HG03039 (cell line): Measurements from ENCODE around the gene MAL.

Experiments
- ATAC-seq: cut with Tn5 transposase; IDR thresholded peaks from one replicate; pipeline ENCODE4 v1.9.1; 2021; ENCODE audit warnings: mild to moderate bottlenecking, moderate library complexity; ENCODE audit not compliant: unreplicated experiment

Gene MAL

GRCh38 chr2:95025406-95026319 lies at the start of gene MAL:
MAL (plus strand) TSS chr2:95025708; CDS start chr2:95025793, 85 bp downstream.
- ATAC-seq: no peak

DNA sequence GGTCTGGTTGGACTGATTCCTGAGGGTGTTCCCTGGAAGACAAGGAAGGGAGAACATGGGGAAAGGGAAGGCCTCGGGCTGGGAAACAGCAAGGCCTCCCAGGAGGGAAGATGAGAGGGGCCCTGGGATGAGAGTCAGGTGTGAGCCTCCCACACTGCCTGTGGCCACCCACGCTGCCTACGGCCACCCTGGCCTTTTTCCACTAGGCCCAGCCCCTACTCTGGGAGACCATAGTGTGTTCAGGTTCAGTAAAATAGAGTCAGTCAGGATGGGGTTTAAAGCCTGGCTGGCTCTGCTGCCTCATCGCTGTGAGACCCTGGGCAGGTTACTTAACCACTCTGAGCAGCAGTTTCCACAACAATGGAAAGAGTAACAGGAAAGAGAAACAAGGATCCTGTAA lies 47.7 kb upstream of the MAL start:
- no peak for ATAC-seq

- no peak for ATAC-seq
These were observed 46.6 kb upstream of the MAL start for GRCh38 chr2:94978917-94979316.

DNA sequence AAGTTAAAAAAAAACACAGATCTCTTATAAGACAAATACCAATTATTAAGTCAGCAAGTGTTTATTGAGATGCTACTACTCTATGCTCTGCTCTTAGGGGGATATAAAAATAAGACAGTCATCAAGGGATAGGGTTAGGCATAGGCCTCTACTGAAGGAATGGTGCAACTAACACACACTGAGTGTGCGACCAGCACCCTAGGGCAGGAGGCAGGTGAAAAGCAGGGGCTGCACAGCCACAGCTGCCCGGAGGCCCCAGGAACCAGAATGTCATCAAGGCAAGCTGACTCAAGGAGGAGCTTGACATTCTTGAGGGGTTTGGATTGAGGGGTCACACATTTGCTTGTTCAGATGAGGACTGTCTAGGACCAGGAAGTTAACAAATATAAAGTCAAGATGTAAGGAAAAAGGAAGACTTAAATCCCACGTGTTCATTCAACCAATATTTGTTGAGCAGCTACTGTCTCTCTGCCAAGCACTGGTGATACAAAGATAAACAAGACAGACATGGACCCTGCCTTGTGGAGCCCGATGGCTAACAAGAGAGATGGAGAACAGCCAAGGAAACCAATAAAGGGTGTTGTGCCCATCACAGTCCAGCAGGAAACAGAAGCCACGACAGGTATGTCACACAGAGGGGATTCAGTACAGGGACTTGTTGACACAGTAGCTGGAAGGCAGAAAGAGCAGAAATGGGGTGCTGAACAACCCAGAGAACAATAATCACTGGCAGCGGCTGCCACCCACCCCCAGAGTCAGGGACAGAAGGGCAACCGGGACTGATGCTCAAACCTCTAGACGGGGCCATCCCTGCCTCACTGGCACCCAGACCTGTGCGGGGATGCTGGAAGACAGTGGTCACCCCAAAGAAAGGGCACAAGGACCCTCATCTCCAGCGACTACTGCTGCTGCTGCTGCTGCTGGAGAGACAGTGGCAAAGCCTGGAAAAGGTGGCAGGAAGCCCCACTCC lies 45.8 kb upstream of the MAL start:
- ATAC-seq: no peak

GRCh38 chr2:94980406-94980805 lies 45.1 kb upstream of the MAL start:
- ATAC-seq: no peak

DNA sequence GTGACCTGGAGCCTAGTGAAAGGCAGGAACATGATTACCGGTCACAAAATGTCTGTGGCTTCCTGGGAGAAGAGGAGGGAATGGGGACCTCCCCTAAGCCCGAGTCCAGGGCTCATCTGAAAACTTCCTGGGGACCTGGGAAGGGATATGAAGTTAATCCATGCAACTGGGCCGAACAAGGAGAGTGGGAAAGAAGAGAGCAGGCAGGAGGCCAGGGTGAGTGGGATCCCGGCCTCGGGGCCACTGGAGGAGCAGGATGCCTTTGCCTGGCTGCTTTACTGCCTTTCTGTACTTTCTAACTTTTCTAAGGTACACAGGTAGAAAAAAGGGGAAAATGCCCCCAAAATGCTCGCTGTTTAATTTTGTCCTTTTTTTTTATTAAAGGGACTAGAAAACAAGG lies 43.4 kb upstream of the MAL start:
- ATAC-seq: no peak

GRCh38 chr2:94982675-94983074 lies 42.8 kb upstream of the MAL start:
- no peak for ATAC-seq

DNA sequence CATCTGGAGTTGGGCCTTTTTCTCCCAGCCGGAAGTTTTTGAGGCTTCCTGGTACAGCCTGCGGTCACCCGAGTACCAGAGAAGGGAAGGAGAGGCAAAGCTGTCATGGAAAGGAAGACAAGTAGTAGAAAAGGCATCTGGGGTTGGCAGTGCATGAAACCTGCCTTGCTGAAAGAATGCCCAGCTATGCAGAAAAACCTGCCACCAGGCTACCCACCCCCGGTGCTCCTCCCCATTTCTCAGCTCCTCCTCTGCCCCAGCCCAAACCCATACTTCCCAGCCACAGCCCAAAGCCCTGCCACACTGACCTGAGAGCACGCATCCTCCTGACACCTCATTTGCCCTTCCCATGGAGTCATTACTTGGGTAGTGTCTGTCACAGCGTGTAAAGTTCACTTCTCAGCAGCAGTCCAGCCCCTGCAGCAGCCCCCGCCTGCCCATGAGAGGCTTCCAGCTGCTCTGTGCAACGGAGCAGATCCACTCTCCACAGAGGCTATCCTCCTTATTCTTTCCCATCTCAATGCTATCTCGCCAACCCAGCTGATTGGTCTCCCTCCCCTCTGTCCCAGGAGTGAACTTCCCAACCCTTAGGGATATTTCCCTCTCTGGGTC lies 40.4 kb upstream of the MAL start:
- ATAC-seq: no peak

DNA sequence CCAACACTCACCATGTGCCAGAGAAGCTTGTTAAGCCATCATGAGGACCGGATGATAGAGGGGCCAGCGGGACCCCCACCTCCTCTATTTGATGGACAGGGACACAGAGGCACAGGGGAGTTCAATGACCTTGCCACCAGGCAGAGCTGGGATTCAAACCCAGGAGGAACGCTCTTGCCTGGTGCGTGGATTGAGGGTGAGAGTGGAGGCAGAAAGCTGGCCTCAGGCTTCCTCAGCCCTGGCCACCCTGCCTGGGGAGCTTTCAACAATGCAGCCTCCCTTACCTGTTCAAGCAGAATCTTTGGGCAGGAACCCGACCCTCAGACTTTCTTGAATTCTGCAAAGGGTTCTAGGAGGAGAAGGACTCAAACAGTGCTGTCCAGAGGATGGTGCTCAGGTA lies 39.9 kb upstream of the MAL start:
- no peak for ATAC-seq

DNA sequence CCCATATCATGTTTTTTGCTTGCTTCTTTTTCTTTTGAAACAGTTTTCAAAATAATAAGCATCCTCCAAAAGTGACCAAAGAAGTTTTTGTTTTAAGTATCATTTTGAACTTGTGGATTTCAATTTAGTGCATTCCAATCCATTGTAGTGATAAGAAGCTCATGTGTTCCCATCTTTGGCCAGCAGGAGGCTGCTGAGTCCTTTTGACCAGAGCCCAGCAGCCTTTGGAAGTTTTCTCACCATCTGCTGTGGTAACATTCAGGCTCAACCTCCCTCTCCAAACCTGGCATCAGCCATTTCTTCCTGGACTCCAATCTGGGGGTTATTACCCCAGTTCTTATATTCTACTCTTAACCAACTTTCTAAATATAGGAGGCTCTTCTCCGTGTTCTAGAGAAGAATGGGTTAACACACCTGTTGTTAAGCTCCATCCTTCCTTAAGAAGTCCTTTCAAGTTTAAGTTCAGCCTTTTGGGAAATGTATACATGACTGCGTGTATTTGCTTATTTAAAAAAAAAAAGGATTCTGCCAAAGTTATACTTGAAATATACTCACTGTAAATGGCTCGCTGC lies 39.0 kb upstream of the MAL start:
- no peak for ATAC-seq

DNA sequence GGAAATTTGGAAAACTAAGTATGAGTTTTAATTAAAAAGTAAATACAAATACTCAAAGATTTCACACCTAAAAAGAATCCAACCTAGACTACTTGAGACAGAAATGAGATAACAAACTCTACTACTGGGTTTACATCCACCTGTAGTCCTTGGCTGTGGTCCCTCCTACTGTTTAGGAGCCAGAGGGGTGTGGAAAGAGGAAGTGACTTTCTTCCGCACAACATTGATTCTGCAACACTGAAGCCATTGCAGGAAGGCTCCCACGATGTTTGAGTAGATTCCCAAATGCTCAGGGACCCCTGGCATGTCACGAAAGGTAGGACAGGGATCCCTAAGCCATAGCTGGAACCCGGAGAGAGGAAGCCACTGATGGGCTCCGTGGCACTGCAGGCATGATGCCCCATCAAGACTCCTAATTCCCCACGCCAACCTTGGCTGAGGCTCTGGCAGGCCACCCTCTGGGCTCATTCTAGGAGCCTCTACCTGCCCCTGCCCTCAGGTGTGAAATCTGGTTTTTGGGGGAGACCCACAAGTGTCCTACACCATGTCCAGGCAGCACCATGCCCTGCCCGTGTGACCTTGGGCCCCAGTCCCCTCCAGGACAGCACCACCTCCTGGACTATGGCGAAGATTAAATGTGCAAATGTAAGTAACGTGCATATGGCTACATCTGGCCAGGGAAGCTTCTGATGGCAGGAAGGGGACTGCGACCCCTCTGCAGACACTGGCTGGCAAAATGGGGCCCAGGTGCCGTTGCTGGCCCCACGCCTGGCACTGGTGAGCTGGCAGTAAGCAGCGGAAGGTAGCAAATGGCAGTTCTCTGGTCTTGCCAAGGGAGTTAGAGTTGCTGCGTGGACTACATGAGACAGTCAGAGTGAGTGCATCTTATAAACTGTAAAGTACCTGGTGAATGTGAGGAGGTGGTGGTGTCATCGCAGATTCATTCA lies 38.2 kb upstream of the MAL start:
- ATAC-seq: no peak

DNA sequence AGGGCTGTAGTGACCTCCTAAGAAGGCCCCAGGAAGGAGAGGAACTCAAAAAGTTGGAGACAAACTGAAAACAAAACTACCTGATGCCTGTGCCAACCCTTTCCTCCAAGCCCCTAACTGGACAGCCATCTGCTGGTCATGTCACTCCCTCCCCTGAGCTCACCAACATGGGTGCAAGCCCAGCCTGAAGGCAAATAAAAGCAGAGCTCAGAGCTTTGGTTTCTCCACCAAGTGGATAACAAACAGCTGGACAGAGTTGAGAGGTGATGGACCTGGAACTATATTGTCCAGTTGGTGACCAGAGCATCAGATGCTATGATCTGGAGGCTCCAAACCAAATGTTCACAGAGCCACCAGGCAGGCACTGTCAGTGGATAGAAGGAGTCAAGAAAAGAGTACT lies 34.6 kb upstream of the MAL start:
- ATAC-seq: no peak

DNA sequence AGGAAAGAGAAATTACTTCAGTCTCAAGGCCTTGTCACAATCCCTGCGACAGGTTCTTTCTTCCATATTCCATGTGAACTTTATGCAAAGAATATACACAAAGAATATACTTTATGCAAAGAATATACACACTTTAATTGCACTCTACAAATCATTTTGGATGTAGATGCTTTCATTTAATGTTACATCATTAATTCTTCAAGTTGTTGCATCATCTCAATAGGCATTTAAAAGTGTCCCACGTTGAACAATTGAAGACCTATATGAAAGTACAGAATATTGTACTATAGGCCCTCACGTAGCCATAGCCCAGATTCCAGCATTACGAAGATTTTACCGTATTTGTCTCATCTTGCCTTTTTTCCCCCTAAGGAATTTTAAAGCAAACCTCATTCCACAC lies 33.1 kb upstream of the MAL start:
- no peak for ATAC-seq

DNA sequence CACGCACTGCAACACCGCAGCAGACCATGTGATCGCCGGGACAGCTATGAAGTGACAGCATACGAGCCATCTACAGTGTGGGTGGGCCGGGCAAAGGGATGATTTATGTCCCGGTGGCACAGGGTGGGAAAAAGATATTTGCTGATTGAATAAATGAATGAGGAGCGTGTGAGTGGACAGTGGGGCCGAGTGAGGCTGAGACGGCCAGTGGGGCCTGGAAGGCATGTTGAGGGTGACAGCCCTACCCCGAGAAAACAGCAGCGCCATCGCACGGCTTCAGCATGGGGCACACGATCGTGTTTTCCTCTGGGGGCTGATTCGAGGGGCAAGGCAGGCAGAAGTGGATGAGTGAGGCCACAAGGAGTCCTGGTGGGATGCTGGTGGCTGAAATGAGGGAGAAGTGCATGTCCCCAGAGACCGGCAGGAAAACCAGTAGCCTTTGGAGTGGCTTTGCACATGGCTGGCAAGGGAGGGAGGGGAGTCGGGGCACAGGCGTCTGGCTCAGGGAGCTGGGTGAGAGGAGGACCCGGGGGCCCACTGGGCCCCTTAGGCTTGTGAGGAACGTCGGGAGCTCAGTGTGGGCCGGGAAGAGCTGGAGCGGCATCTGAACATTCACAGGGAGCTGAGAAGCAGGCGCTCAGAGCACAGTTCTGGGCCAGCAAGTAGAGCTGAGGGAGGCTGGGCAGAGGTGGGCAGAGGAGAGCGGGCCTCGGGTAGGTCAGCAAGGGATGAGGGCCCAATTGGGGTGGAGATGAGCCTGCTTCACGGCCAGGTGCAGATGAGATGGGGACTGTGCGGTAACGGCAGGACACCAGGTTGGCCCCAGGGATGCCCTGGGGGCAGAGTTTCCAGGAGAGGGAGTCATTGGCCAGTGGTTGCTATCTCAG lies 32.1 kb upstream of the MAL start:
- ATAC-seq: no peak

DNA sequence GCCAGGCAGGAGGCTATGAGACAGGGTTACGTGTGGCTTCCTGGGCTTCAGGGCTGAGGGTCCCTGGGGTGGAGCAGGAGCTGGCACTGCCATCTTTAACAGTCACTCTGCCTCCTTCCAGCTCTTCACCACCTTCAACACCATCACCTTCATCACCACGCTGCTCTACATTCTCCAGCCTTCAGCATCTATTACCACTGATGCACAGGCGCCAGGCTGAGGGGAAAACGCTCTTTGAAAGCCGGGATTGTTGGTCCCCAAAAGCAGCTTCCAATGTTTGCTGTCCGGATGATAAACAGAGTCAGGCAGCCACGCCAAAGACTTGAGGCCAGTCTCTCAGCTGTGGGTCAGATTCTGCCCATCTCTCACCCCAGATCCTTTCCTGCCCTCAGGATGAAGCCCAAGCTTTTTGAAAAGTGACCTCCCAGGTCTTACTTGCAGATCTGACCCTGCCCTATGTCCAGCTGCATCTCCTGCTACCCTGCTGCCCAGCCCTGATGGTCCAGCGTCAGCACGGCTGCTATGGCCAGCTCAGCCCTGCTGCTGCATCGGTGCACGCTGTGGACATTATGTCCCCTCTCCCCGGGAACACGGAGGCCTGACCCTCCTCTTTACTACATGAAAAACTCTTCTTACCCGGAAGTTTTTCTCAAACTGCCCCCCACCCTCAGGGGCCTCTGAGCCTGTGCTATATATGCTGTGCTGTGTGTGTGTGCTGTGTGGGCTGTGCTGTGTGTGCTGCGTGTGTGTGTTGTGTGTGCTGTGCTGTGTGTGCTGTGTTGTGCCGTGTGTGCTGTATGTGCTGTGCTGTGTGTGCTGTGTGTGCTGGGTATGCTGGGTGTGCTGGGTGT lies 31.2 kb upstream of the MAL start:
- no peak for ATAC-seq

DNA sequence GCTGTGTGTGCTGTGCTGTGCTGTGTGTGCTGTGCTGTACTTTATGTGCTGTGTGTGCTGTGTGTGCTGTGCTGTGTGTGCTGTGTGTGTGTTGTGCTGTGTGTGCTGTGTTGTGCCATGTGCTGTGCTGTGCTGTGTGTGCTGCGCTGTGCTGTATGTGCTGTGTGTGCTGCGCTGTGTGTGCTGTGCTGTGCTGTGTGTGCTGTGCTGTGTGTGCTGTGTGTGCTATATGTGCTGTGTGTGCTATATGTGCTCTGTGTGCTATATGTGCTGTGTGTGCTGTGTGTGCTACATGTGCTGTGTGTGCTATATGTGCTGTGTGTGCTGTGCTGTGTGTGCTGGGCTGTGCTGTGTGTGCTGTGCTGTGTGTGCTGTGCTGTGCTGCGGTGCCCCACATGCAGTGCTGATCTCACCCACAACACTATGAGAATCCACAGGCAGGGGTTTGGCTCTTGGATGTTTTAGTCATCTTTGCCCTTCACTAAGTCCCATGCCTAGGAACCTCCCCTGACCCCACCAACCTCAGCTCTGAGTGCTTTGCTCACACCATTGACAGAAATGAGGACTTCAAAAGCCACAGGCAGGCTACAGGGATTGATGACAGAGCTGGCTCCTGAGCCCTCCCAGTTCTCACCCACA lies 30.5 kb upstream of the MAL start:
- no peak for ATAC-seq

DNA sequence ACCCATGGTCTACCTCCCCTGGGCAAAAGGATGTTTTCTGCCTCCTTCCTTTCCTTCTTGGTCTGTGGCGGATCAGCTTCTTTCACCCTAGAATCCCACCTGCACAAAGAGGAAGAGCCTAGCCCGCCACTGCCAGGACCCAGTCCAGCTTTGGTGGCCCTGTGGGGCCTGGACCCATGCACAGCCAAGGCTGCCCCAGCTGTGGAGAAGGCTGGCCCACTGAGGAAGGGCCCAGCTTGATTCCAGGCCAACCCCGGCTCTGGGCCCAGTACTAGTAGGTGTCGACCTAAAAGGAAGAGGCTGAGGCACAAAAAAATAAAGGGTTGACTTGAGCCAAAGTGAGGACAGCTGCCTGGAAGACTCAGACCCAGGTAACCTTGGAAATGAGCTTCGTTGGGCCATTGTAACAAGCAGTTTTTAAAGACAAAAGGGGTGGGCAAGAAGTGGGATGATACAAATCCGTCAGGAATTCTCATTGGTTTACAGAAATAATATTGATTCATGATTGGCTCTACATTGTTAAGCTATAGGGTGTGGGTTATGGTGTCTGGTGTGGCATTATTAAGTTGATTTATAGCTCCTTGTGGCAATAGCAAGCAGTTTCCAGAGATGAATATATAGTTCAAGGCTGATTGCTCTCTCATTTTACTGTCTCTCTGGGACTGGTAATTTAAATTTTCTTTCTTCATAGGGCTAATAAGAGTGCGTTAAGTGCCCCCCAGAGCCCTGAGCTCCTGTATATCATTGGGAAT lies 29.8 kb upstream of the MAL start:
- no peak for ATAC-seq
